GM18858 (cell line): ENCODE data around the gene SHC1.

Experiments used
- ATAC-seq: cut with Tn5 transposase; IDR thresholded peaks from one replicate; pipeline ENCODE4 v1.9.1; 2021; ENCODE audit not compliant: unreplicated experiment

The SHC1 gene

GRCh38 chr1:154940651-154941194, 29.8 kb downstream of the SHC1 start:
- ATAC-seq, result no peak

GRCh38 chr1:154940213-154940560, 30.4 kb downstream of the SHC1 start:
- no peak for ATAC-seq

DNA sequence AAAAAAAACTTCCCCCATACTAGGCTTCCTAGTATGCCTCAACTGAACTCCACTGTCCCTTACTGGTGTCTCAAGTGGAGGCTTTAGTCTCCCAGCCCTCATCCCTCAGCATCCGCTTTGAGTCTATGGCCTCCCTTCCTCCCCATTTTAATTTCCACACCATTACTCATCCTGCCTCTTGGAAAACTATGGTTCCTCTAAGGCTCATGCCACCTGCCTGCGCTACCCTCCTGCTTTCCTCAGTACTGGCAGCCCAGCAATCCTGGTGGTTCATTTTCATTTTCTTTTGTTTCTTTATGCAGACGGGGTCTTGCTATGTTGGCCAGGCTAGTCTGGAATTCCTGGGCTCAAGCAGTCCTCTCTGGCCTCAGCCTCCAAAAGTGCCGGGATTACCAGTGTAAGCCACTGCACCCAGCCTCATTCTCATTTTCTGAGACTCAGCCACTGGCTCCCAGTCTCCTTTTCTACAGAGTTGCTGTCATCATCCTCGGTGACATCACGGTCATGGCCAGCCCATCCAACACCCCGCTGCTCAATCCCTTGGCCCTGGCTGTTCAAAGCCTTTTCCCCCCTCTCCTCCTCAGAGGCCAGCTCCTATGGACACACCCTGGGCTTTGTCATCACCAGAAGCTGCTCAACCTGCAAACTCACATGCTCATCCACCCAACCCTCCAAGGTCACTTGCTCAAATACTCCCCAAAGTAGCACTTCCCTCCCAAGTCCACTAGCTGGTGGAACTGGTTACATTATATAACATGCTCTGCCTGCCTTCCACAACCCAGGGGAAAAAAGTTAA, 31.7 kb downstream of the SHC1 start:
- no peak for ATAC-seq

GRCh38 chr1:154937988-154938386, 32.6 kb downstream of the SHC1 start:
- ATAC-seq, result no peak

GRCh38 chr1:154937085-154937987, 33.2 kb downstream of the SHC1 start:
- peak; percentile 29 for ATAC-seq

GRCh38 chr1:154936555-154937084, 33.9 kb downstream of the SHC1 start, which contains the start of gene PMVK:
Gene PMVK, minus strand, starts transcription at chr1:154936719. Its CDS starts 34 bp downstream, at chr1:154936685.
- peak; percentile 41 for ATAC-seq

- no peak for ATAC-seq
These were observed 34.6 kb downstream of the SHC1 start for GRCh38 chr1:154935749-154936554.

GRCh38 chr1:154934358-154934948, 36.1 kb downstream of the SHC1 start:
- no peak for ATAC-seq

DNA sequence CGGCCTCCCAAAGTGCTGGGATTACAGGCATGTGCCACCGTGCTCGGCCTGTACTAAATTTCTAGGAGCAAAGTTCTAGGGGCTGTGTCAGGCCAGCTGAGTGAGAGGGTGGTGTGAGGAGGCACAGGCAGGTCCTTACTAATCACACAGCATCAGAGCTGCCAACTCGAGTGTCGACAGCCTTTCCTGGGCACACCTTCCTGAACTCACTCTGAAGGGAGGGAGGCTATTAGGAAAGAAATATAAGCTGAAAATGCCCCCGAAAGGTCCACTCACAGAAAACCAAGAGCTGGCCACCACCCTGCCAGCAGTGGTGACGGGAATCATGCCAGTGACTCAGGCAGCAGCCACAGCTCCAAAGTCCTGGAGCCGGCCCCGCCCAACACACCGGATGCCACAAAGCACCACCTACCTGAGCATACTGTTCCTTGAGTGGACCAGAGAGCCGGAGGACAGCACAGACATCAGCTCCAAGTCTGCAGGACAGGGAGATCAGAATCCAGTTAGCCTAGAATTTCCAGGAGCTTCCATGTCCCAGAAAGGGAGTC, 38.5 kb downstream of the SHC1 start:
- ATAC-seq, result no peak

- ATAC-seq, result no peak
These were observed 44.3 kb downstream of the SHC1 start for GRCh38 chr1:154926201-154926600.

- no peak for ATAC-seq
These were observed 45.0 kb downstream of the SHC1 start for GRCh38 chr1:154925335-154926170.

DNA sequence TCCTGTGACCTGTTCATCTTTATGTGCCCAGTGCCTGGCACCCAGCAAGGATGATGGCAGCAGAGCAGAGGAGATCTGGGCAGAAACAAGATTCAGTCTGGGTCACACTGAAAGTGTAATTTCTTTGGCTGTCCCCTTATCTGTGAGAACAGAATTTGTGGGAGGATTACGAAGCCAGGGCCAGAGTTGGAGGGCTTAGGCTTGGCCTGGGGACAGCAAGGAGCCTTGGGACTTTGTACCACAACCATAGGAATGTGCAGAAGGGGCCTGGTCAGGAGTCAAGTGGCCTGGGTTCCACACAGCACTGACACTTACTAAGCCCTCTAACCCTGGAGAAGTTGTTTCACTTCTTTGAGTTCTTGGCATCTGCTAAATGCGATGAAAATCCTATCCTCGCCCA, 46.9 kb downstream of the SHC1 start:
- ATAC-seq, result no peak

DNA sequence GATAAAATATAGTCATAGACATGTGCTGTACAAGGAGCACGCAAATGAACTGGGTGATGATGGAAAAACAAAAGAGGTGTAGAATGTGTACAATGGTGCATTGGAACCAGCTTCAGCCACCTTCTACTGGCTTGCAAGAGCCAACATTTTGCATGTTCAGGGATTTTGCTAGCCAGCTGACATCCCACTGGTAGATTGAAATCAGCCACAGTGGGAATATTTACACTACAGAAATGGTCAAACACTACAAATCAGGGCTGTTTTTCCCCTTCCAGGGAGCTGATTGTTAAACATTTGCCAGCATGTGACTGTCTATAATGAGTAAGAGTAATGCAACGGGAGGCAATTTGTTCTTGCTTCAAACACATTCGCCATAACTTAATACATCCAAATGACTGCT, 57.3 kb downstream of the SHC1 start:
- ATAC-seq, result no peak

GRCh38 chr1:154912755-154913154, 57.8 kb downstream of the SHC1 start:
- no peak for ATAC-seq
